Panc1 (cell line): ENCODE data around the gene C14orf93. TPM values are rescaled to one million over a fixed set of nuclear protein-coding genes. Genes with fewer than 3 reads are reported as not detected.

ENCODE experiments used
- ATAC-seq: fragments of 200-7000 bp; cut with Tn5 transposase; 2 replicates; pipeline ENCODE4 v1.9.1; 2020; ENCODE audit warnings: mild to moderate bottlenecking, moderate library complexity
- BruUV-seq: library from RNA; stranded (reverse); fragments of 400-500 nt; replicated peaks from 2 replicates; lab custom pipeline; 2021; lab: Mats Ljungman, UMichigan
- CTCF ChIA-PET: fragments of 300-600 bp; sonication (Branson Sonifier 250); formaldehyde crosslinking; loops from one replicate; lab custom pipeline; 2022; ENCODE audit warnings: antibody characterized with exemption; lab: Charles Lee
- POLR2A ChIA-PET: fragments of 300-600 bp; sonication (Branson Sonifier 250); formaldehyde crosslinking; loops from one replicate; lab custom pipeline; 2022; ENCODE audit warnings: antibody characterized with exemption; lab: Charles Lee
- DNase-seq: peaks from one replicate; pipeline ENCODE4 v3.0.0-alpha.2; 2010; ENCODE audit warnings: low read depth, low spot score
- H3K27ac ChIP-seq: 2 replicates; pipeline ENCODE4 v1.5.1; 2011; ENCODE audit warnings: mild to moderate bottlenecking, low read length, inconsistent platforms
- H3K27me3 ChIP-seq: fragments of 200-500 bp; sonication (Bioruptor generic); 2 replicates; pipeline ENCODE4 v1.6.0; 2014; ENCODE audit warnings: low read length, inconsistent platforms; ENCODE audit not compliant: control insufficient read depth, insufficient read depth
- H3K36me3 ChIP-seq: fragments of 200-500 bp; sonication (Bioruptor generic); 2 replicates; pipeline ENCODE4 v1.5.1; 2014; ENCODE audit warnings: inconsistent platforms, mild to moderate bottlenecking, low read length, moderate library complexity; ENCODE audit not compliant: control insufficient read depth, insufficient read depth
- H3K4me1 ChIP-seq: 2 replicates; pipeline ENCODE4 v1.5.1; 2011; ENCODE audit warnings: inconsistent platforms, mild to moderate bottlenecking, low read length, moderate library complexity; ENCODE audit not compliant: control insufficient read depth, insufficient read depth
- H3K4me3 ChIP-seq, 2 experiments: 2 replicates each; pipeline ENCODE4 v1.5.1; 2011 to 2012; ENCODE audit warnings: low read depth in 2 of 2, low read length in 2 of 2, mild to moderate bottlenecking in 2 of 2, inconsistent platforms in 1 of 2, moderate library complexity in 1 of 2
- H3K9me3 ChIP-seq: fragments of 200-500 bp; sonication (Bioruptor generic); 2 replicates; pipeline ENCODE4 v1.5.1; 2014; ENCODE audit warnings: low read depth, mild to moderate bottlenecking, inconsistent platforms, low read length, moderate library complexity; ENCODE audit not compliant: control insufficient read depth, insufficient read depth
- POLR2AphosphoS5 ChIP-seq: IDR thresholded peaks from 2 replicates; pipeline ENCODE4 v1.6.1; 2012; ENCODE audit warnings: mild to moderate bottlenecking, low read depth, low read length, moderate library complexity
- SIN3A ChIP-seq: IDR thresholded peaks from 2 replicates; pipeline ENCODE4 v1.6.1; 2012; ENCODE audit warnings: low read depth, mild to moderate bottlenecking, low read length, moderate library complexity, borderline replicate concordance; ENCODE audit not compliant: insufficient read depth
- TCF7L2 ChIP-seq: IDR thresholded peaks from 2 replicates; pipeline ENCODE4 v1.6.1; 2011; ENCODE audit warnings: mild to moderate bottlenecking, low read depth, low read length, inconsistent platforms
- in situ Hi-C: cut with HindIII; loops from 2 replicates; pipeline ENCODE4 v1.10.0; 2016; ENCODE audit warnings: low sequenced_read_pairs, low pct_unique_long_range_greater_than_20kb
- intact Hi-C: fragments of 100-400 bp; cut with micrococcal nuclease; formaldehyde crosslinking; loops from one replicate; pipeline ENCODE4 v1.10.0; 2022; ENCODE audit not compliant: unreplicated experiment
- total RNA-seq: library from RNA; stranded (reverse); gene quantifications from one replicate; pipeline ENCODE4 v1.2.1, GENCODE V29; 2021; ENCODE audit not compliant: unreplicated experiment
- TF ChIP-seq, protein P1 (sequence below), 2 experiments: IDR thresholded peaks; 2 replicates each; pipeline ENCODE4 v1.6.1; 2011 to 2012; ENCODE audit warnings: low read depth in 2 of 2, control low read depth in 1 of 2, low read length in 1 of 2, mild to moderate bottlenecking in 1 of 2, moderate library complexity in 1 of 2; ENCODE audit not compliant: insufficient read depth in 1 of 2
- TF ChIP-seq, protein P2 (sequence below): fragments of 450-650 bp; IDR thresholded peaks from 2 replicates; pipeline ENCODE4 v1.5.1; 2017; ENCODE audit warnings: mild to moderate bottlenecking

C14orf93 gene
- total RNA-seq, 1 experiment from 2014 or later: 5.6 TPM

DNA sequence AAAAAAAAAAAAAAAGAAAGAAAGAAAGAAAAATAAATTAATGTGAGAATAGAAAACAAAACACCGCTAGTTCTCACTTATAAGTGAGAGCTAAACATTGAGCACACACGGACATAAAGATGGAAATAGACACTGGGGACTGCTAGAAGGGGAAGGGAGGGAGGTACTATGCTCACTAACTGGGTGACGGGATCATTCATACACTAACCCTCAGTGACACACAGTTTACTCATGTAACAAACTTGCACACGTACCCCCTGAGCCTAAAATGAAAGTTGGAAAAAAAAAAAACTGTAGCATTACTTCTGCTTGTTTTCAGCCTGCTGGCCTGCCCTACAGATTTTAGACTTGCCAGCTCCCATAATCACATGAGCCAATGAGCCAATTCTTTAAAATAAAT lies 70.3 kb downstream of the C14orf93 start:
- Histone ChIP-seq H3K27ac (no peak overlapping the region), H3K36me3 (no peaks in the 10 kb centered on the region), H3K9me3 (no peaks in the 10 kb centered on the region), H3K27me3 (no peaks in the 10 kb centered on the region), H3K4me1 (no peaks in the 10 kb centered on the region), H3K4me3 (no peak overlapping the region)
- DNase-seq (no peak), ATAC-seq (no peak)
- intact Hi-C loops (no loop called here), in situ Hi-C loops (no loop called here)
- CTCF ChIA-PET: interaction anchor here (0.6 kb wide), 1 partner anchor 55 kb away, joined by 7 read pairs; no protein-coding TSS in a partner anchor
- POLR2A ChIA-PET: no interaction called here
- no TSS peak for BruUV-seq
- TF ChIP-seq, protein P1, sequence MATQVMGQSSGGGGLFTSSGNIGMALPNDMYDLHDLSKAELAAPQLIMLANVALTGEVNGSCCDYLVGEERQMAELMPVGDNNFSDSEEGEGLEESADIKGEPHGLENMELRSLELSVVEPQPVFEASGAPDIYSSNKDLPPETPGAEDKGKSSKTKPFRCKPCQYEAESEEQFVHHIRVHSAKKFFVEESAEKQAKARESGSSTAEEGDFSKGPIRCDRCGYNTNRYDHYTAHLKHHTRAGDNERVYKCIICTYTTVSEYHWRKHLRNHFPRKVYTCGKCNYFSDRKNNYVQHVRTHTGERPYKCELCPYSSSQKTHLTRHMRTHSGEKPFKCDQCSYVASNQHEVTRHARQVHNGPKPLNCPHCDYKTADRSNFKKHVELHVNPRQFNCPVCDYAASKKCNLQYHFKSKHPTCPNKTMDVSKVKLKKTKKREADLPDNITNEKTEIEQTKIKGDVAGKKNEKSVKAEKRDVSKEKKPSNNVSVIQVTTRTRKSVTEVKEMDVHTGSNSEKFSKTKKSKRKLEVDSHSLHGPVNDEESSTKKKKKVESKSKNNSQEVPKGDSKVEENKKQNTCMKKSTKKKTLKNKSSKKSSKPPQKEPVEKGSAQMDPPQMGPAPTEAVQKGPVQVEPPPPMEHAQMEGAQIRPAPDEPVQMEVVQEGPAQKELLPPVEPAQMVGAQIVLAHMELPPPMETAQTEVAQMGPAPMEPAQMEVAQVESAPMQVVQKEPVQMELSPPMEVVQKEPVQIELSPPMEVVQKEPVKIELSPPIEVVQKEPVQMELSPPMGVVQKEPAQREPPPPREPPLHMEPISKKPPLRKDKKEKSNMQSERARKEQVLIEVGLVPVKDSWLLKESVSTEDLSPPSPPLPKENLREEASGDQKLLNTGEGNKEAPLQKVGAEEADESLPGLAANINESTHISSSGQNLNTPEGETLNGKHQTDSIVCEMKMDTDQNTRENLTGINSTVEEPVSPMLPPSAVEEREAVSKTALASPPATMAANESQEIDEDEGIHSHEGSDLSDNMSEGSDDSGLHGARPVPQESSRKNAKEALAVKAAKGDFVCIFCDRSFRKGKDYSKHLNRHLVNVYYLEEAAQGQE (IDR thresholded peaks at IDR 0.05; ENCODE audit: insufficient read depth in 1 of 2, low read depth in 2 of 2, low read length in 1 of 2): no peak
- TF ChIP-seq POLR2AphosphoS5: no peak
- TF ChIP-seq, protein P2, sequence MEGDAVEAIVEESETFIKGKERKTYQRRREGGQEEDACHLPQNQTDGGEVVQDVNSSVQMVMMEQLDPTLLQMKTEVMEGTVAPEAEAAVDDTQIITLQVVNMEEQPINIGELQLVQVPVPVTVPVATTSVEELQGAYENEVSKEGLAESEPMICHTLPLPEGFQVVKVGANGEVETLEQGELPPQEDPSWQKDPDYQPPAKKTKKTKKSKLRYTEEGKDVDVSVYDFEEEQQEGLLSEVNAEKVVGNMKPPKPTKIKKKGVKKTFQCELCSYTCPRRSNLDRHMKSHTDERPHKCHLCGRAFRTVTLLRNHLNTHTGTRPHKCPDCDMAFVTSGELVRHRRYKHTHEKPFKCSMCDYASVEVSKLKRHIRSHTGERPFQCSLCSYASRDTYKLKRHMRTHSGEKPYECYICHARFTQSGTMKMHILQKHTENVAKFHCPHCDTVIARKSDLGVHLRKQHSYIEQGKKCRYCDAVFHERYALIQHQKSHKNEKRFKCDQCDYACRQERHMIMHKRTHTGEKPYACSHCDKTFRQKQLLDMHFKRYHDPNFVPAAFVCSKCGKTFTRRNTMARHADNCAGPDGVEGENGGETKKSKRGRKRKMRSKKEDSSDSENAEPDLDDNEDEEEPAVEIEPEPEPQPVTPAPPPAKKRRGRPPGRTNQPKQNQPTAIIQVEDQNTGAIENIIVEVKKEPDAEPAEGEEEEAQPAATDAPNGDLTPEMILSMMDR: no peak
- TF ChIP-seq SIN3A: no peak
- no peak for TF ChIP-seq TCF7L2

Other genes starting within 250 kb of the C14orf93 start
- gene OXA1L, start 243.5 kb downstream of the C14orf93 start, total RNA-seq: 71.3 TPM
- gene SLC7A7, start 194.7 kb downstream of the C14orf93 start, total RNA-seq: 0.85 TPM
- gene MRPL52, start 180.3 kb downstream of the C14orf93 start, total RNA-seq: 89.5 TPM
- 32.9 TPM for gene MMP14, start 173.6 kb downstream of the C14orf93 start, total RNA-seq
- 78.3 TPM for gene LRP10, start 138.4 kb downstream of the C14orf93 start, total RNA-seq
- 0.18 TPM for gene REM2, start 126.9 kb downstream of the C14orf93 start, total RNA-seq
- gene RBM23, start 91.0 kb downstream of the C14orf93 start, total RNA-seq: 47.2 TPM
- 108 TPM for gene PRMT5, start 80.8 kb downstream of the C14orf93 start, total RNA-seq
- 25.7 TPM for gene HAUS4, start 53.1 kb downstream of the C14orf93 start, total RNA-seq
- 50.2 TPM for gene AJUBA, start 27.6 kb downstream of the C14orf93 start, total RNA-seq
- gene PSMB5, start 24.8 kb upstream of the C14orf93 start, total RNA-seq: 149 TPM
- gene PSMB11, start 32.1 kb upstream of the C14orf93 start, total RNA-seq: not detected
- 9.0 TPM for gene CDH24, start 47.4 kb upstream of the C14orf93 start, total RNA-seq
- 162 TPM for gene ACIN1, start 85.0 kb upstream of the C14orf93 start, total RNA-seq
- gene C14orf119, start 85.4 kb upstream of the C14orf93 start, total RNA-seq: 39.6 TPM
- not detected for gene CIROP, start 94.8 kb upstream of the C14orf93 start, total RNA-seq
- gene CEBPE, start 109.1 kb upstream of the C14orf93 start, total RNA-seq: not detected
- 0.90 TPM for gene SLC7A8, start 173.5 kb upstream of the C14orf93 start, total RNA-seq
- not detected for gene RNF212B, start 227.8 kb upstream of the C14orf93 start, total RNA-seq